Measurements from ENCODE around the gene GLRA2. TPM values are rescaled to one million over a fixed set of nuclear protein-coding genes. Genes with fewer than 3 reads are reported as not detected.
"Not testable (repeated sequence)": the region's sequence is repeated elsewhere in the genome, so short reads cannot be mapped to it uniquely, and the experiment has no call there.

The GLRA2 gene
- total and polyA plus RNA-seq, 3 experiments from 2014 or later = not detected

DNA sequence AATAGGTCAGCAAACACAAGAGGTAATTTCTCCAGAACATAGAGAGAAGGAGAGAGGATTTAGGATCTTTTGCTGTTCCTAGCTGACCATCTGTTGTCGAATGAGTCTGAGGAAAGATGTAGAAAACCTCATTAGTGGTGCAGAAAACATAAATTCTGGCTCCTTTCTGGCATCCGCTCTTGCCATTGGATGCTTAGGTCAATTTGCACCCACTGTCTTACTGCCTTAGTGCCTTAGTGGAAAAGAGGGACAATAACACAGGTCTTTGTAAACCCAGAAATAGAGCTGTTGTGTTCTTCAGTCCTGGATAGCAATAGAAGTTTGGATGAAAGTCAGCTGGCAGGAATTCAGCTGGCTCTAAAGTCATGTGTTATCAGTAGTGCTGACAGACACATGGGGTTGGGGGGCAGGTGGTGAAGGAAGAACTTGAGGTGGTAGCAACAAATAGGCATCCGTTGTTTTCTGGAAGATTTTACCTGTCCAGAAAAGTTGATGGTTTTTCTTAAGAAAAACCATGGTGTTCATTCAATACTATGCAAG is 78.2 kb downstream of the GLRA2 start:
- Histone ChIP-seq H3K9me3 (ENCODE audit: low read length) (no peaks in the 10 kb centered on the region), H3K27me3 (ENCODE audit: insufficient read depth, low read length, poor library complexity, severe bottlenecking) (no peaks in the 10 kb centered on the region), H3K4me1 (ENCODE audit: insufficient read depth, low read length) (no peaks in the 10 kb centered on the region), H3K27ac (ENCODE audit: low read depth, low read length) (no peak overlapping the region), H3K4me3 (ENCODE audit: low read length) (no peak overlapping the region), H3K36me3 (ENCODE audit: insufficient read depth, low read length) (no peaks in the 10 kb centered on the region)
- Mint-ChIP-seq H3K9me3 (peaks cover 0 to 5% (median 2%) of the 10 kb centered on the region in 5 donors), H3K4me1 (no peaks in the 10 kb centered on the region), H3K27me3 (no peaks in the 10 kb centered on the region), H3K36me3 (no peaks in the 10 kb centered on the region), H3K4me3 (no peak overlapping the region), H3K27ac (no peak overlapping the region)
- ChIA-PET POLR2A (no interaction called here), CTCF (no interaction called here)
- no peak for DNase-seq

DNA sequence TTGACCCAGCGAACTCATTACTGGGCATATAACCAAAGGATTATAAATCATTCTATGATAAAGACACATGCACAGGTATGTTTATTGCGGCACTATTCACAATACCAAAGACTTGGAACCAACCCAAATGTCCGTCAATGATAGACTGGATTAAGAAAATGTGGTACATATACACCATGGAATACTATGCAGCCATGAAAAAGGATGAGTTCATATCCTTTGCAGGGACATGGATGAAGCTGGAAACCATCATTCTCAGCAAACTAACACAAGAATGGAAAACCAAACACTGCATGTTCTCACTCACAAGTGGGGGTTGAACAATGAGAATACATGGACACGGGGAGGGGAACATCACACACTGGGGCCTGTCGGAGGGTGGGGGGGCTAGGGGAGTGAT is 83.1 kb downstream of the GLRA2 start:
- DNase-seq; H3K27ac ChIP-seq (ENCODE audit: low read depth, low read length); H3K4me1 Mint-ChIP-seq; H3K27me3 Mint-ChIP-seq; H3K4me3 Mint-ChIP-seq; H3K27ac Mint-ChIP-seq; H3K9me3 ChIP-seq (ENCODE audit: low read length); H3K9me3 Mint-ChIP-seq; POLR2A ChIA-PET; H3K36me3 Mint-ChIP-seq; H3K36me3 ChIP-seq (ENCODE audit: insufficient read depth, low read length); H3K4me3 ChIP-seq (ENCODE audit: low read length); H3K27me3 ChIP-seq (ENCODE audit: insufficient read depth, low read length, poor library complexity, severe bottlenecking); CTCF ChIA-PET; H3K4me1 ChIP-seq (ENCODE audit: insufficient read depth, low read length): not testable (repeated sequence)

DNA sequence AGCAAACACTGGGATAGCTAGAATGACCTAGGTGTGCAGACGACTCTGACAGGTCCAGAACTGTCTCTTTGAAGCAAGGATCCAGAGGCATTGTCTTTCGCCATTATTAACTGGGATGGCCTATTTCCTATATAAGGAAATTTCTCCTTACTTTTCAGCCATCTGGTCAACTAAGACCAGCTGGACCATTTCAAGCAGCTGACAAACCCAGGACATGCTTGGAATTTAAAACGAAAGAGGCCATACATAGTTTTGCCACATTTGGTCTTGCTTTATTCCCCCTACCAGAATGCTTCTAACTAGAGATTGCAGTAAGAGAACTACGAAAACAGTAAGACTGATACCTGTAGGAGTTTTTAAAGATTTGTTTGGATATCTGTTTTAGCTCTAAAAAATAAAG is 87.0 kb downstream of the GLRA2 start:
- Histone ChIP-seq H3K36me3 (ENCODE audit: insufficient read depth, low read length) (no peaks in the 10 kb centered on the region), H3K27me3 (ENCODE audit: insufficient read depth, low read length, poor library complexity, severe bottlenecking) (no peaks in the 10 kb centered on the region), H3K9me3 (ENCODE audit: low read length) (no peaks in the 10 kb centered on the region), H3K4me3 (ENCODE audit: low read length) (no peak overlapping the region), H3K27ac (ENCODE audit: low read depth, low read length) (no peak overlapping the region), H3K4me1 (ENCODE audit: insufficient read depth, low read length) (no peaks in the 10 kb centered on the region)
- Mint-ChIP-seq H3K9me3 (peaks cover 0 to 7% (median 4%) of the 10 kb centered on the region in 5 donors), H3K4me3 (no peak overlapping the region), H3K36me3 (no peaks in the 10 kb centered on the region), H3K4me1 (no peaks in the 10 kb centered on the region), H3K27me3 (no peaks in the 10 kb centered on the region), H3K27ac (no peak overlapping the region)
- ChIA-PET CTCF (no interaction called here), POLR2A (no interaction called here)
- DNase-seq = no peak

DNA sequence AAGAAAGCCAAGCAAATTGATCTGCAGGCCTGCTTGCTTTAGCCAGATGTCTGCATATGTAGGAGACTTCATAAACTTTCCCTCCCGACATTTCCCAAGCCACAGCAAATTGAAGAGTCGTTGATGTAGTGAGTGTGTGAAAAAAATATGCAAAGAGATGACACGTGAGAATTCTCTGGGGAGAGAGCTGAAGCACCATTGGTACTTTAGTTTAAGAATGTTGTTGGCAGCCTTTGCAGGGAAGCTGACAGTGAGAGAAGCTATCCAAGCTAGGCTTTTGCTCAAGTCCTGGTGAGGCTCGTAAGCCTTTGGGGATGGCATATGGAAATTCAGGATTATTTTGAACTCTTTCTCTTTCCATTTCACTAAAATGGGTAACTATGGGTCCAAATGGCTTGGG is 87.5 kb downstream of the GLRA2 start:
- Mint-ChIP-seq H3K9me3 (peaks cover 0 to 7% (median 5%) of the 10 kb centered on the region in 5 donors), H3K27ac (no peak overlapping the region), H3K4me3 (no peak overlapping the region), H3K27me3 (no peaks in the 10 kb centered on the region), H3K4me1 (no peaks in the 10 kb centered on the region), H3K36me3 (no peaks in the 10 kb centered on the region)
- ChIA-PET POLR2A (no interaction called here), CTCF (no interaction called here)
- no peaks in the 10 kb centered on the region for H3K9me3 ChIP-seq (ENCODE audit: low read length)
- no peaks in the 10 kb centered on the region for H3K27me3 ChIP-seq (ENCODE audit: insufficient read depth, low read length, poor library complexity, severe bottlenecking)
- H3K4me3 ChIP-seq (ENCODE audit: low read length) = no peak overlapping the region
- H3K36me3 ChIP-seq (ENCODE audit: insufficient read depth, low read length) = no peaks in the 10 kb centered on the region
- DNase-seq = no peak
- H3K4me1 ChIP-seq (ENCODE audit: insufficient read depth, low read length) = no peaks in the 10 kb centered on the region
- no peak overlapping the region for H3K27ac ChIP-seq (ENCODE audit: low read depth, low read length)

DNA sequence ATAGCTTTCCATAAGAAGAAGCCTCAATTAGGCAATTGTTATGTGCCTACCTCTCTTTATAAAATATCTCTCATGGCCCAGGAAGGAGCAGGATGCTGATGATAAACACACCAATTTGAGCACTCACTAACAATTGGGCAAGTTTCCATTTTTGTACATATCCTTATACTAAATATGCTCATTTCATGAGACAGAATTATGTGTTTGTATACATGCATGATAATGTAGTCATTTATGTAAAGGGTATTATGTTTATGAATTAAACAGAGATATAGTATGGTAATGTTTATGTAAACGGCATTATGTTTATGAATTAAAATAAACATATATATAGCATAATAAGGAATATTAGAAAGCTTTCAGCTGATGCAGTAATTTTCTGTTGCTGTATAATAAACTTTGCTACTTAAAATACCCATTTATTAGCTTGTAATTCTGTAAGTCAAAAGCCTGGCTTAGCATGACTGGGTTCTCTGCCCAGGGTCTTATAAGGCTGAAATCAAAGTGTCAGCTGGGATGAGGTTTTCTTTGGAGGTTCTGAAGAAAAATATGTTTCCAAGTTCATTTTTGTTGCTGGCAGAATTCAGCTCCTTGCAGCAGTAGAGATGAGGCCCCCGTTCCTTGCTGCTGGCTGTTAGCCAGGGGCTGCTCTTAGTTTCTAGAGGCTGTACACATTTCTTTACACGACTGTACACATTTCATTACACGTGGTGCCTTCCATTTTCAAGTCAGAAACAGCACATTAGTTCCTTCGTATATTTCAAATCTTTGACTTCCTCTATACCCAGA is 89.0 kb downstream of the GLRA2 start:
- H3K9me3 Mint-ChIP-seq = peaks cover 0 to 15% (median 3%) of the 10 kb centered on the region in 5 donors
- Histone ChIP-seq H3K27ac (ENCODE audit: low read depth, low read length) (no peak overlapping the region), H3K36me3 (ENCODE audit: insufficient read depth, low read length) (no peaks in the 10 kb centered on the region), H3K4me3 (ENCODE audit: low read length) (no peak overlapping the region), H3K4me1 (ENCODE audit: insufficient read depth, low read length) (no peaks in the 10 kb centered on the region), H3K9me3 (ENCODE audit: low read length) (no peaks in the 10 kb centered on the region), H3K27me3 (ENCODE audit: insufficient read depth, low read length, poor library complexity, severe bottlenecking) (no peaks in the 10 kb centered on the region)
- no peaks in the 10 kb centered on the region for H3K4me1 Mint-ChIP-seq
- H3K4me3 Mint-ChIP-seq = no peak overlapping the region
- no peaks in the 10 kb centered on the region for H3K36me3 Mint-ChIP-seq
- DNase-seq = no peak
- POLR2A ChIA-PET = no interaction called here
- no peak overlapping the region for H3K27ac Mint-ChIP-seq
- H3K27me3 Mint-ChIP-seq = no peaks in the 10 kb centered on the region
- CTCF ChIA-PET = no interaction called here

GRCh38 chrX:14630733-14631132 is 101.4 kb downstream of the GLRA2 start:
- peaks cover 0 to 3% of the 10 kb centered on the region in 2 donors for H3K27me3 Mint-ChIP-seq
- H3K36me3 ChIP-seq (ENCODE audit: insufficient read depth, low read length) = no peaks in the 10 kb centered on the region
- no peaks in the 10 kb centered on the region for H3K9me3 ChIP-seq (ENCODE audit: low read length)
- H3K36me3 Mint-ChIP-seq = no peaks in the 10 kb centered on the region
- H3K4me3 Mint-ChIP-seq = no peak overlapping the region
- no peaks in the 10 kb centered on the region for H3K4me1 Mint-ChIP-seq
- ChIA-PET CTCF (no interaction called here), POLR2A (no interaction called here)
- H3K4me3 ChIP-seq (ENCODE audit: low read length) = no peak overlapping the region
- no peaks in the 10 kb centered on the region for H3K27me3 ChIP-seq (ENCODE audit: insufficient read depth, low read length, poor library complexity, severe bottlenecking)
- H3K4me1 ChIP-seq (ENCODE audit: insufficient read depth, low read length) = no peaks in the 10 kb centered on the region
- H3K9me3 Mint-ChIP-seq = no peaks in the 10 kb centered on the region
- no peak overlapping the region for H3K27ac Mint-ChIP-seq
- no peak for DNase-seq
- no peak overlapping the region for H3K27ac ChIP-seq (ENCODE audit: low read depth, low read length)

- Histone ChIP-seq H3K27ac (ENCODE audit: low read depth, low read length) (no peak overlapping the region), H3K4me1 (ENCODE audit: insufficient read depth, low read length) (no peaks in the 10 kb centered on the region), H3K9me3 (ENCODE audit: low read length) (no peaks in the 10 kb centered on the region), H3K4me3 (ENCODE audit: low read length) (no peak overlapping the region), H3K36me3 (ENCODE audit: insufficient read depth, low read length) (no peaks in the 10 kb centered on the region), H3K27me3 (ENCODE audit: insufficient read depth, low read length, poor library complexity, severe bottlenecking) (no peaks in the 10 kb centered on the region)
- CTCF ChIA-PET = no interaction called here
- Mint-ChIP-seq H3K36me3 (no peaks in the 10 kb centered on the region), H3K4me3 (no peak overlapping the region), H3K9me3 (peaks cover 0 to 3% (median 0%) of the 10 kb centered on the region in 5 donors), H3K27ac (no peak overlapping the region), H3K27me3 (peaks cover 3 to 10% of the 10 kb centered on the region in 2 donors), H3K4me1 (no peaks in the 10 kb centered on the region)
- DNase-seq = no peak
- POLR2A ChIA-PET = no interaction called here
These were observed 112.6 kb downstream of the GLRA2 start for GRCh38 chrX:14641681-14642655.

DNA sequence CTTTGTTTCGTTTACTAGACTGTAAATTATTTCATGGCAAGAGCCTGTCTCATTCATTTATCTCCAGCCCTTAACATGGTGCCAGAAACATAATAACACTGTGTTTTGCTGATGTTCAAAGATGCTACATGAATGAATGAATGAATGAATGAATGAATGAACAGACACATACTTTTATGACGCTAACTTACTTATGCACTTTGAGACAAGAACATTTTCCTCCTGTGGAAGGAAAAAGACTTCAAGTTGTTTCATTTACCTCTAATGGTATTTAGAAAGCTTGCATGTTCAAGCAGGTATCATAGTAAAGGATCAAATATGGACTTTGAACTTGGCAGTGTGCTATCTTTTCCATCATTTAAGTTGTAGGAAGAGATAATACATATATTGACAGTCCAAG is 131.6 kb downstream of the GLRA2 start:
- H3K36me3 Mint-ChIP-seq = no peaks in the 10 kb centered on the region
- Histone ChIP-seq H3K36me3 (ENCODE audit: insufficient read depth, low read length) (no peaks in the 10 kb centered on the region), H3K4me1 (ENCODE audit: insufficient read depth, low read length) (no peaks in the 10 kb centered on the region), H3K27me3 (ENCODE audit: insufficient read depth, low read length, poor library complexity, severe bottlenecking) (no peaks in the 10 kb centered on the region), H3K27ac (ENCODE audit: low read depth, low read length) (no peak overlapping the region), H3K4me3 (ENCODE audit: low read length) (no peak overlapping the region), H3K9me3 (ENCODE audit: low read length) (no peaks in the 10 kb centered on the region)
- ChIA-PET CTCF (no interaction called here), POLR2A (no interaction called here)
- H3K27me3 Mint-ChIP-seq = peaks cover 3 to 5% of the 10 kb centered on the region in 2 donors
- no peak for DNase-seq
- H3K4me1 Mint-ChIP-seq = no peaks in the 10 kb centered on the region
- no peak overlapping the region for H3K27ac Mint-ChIP-seq
- peaks cover 0 to 3% (median 0%) of the 10 kb centered on the region in 5 donors for H3K9me3 Mint-ChIP-seq
- no peak overlapping the region for H3K4me3 Mint-ChIP-seq

Data from CD8-positive, alpha-beta memory T cell (primary cell).